Measurements from ENCODE around the gene IMMP2L. TPM values are rescaled to one million over a fixed set of nuclear protein-coding genes. Genes with fewer than 3 reads are reported as not detected.
A peak's percentile ranks its signal among the peaks of the same experiment; 100 is the strongest.

The IMMP2L gene
- total and polyA plus RNA-seq, 2 donors (not counting 3 experiments of a cell fraction or from before 2014, with no cell fraction given), result 9.9 to 11.8 TPM

GRCh38 chr7:111029574-111030251, 532.6 kb downstream of the IMMP2L start:
- intact Hi-C loops (cut with micrococcal nuclease) (loop anchor here (2.0 kb wide), 2 partner anchors 59 to 105 kb away; no protein-coding TSS in a partner anchor), dilution Hi-C loops (cut with MboI; ENCODE audit: extremely low pct_ligation_motif_present, low sequenced_read_pairs) (no loop called here)
- H4K20me1 ChIP-seq (replicated peaks; ENCODE audit: control insufficient read depth, extremely low read depth, insufficient read depth, low read length), result no peaks in the 10 kb centered on the region
- peak overlapping the region; percentile 54 for H3K9ac ChIP-seq (replicated peaks; ENCODE audit: extremely low read depth, insufficient read depth, low read length)
- H3K9me3 ChIP-seq (replicated peaks; ENCODE audit: control insufficient read depth, insufficient read depth, low read length), result no peaks in the 10 kb centered on the region
- peak overlapping the region; percentile 91 for H3K4me2 ChIP-seq (ENCODE audit: insufficient read depth, low read length)
- no peaks in the 10 kb centered on the region for H3K27me3 ChIP-seq (ENCODE audit: control insufficient read depth in 2 of 2, insufficient read depth in 2 of 2, low read length in 2 of 2)
- ChIA-PET CTCF (interaction anchor here (0.6 to 2.1 kb wide), 4 partner anchors 13 to 69 kb away, joined by 3 to 5 read pairs (median 4); no protein-coding TSS in a partner anchor), POLR2A (no interaction called here)
- peak overlapping the region; percentile 86 for H3K27ac ChIP-seq (ENCODE audit: insufficient read depth, low read depth, low read length)
- TF ChIP-seq MAX (IDR thresholded peaks at IDR 0.05; ENCODE audit: insufficient read depth, insufficient read length), result no peak
- TF ChIP-seq JUN (IDR thresholded peaks at IDR 0.05; ENCODE audit: borderline replicate concordance, insufficient read depth, insufficient read length, low read depth), result peak; percentile 36
- peak; percentile 45 for TF ChIP-seq FOS (IDR thresholded peaks at IDR 0.05; ENCODE audit: borderline replicate concordance, insufficient read depth, low read length)
- TF ChIP-seq GATA2 (IDR thresholded peaks at IDR 0.05; ENCODE audit: insufficient read depth, insufficient read length, low read depth, low read length), result peak; percentile 34
- peak overlapping the region; percentile 86 for H2AFZ ChIP-seq (ENCODE audit: low read depth, low read length)
- TSS peak; percentile 96 for BruUV-seq (replicated peaks)
- no peaks in the 10 kb centered on the region for H3K36me3 ChIP-seq (ENCODE audit: control insufficient read depth in 2 of 2, extremely low read depth in 1 of 2, insufficient read depth in 2 of 2, low read length in 2 of 2)
- H3K79me2 ChIP-seq (ENCODE audit: control insufficient read depth, insufficient read depth, low read length), result no peaks in the 10 kb centered on the region
- no peaks in the 10 kb centered on the region for H3K9me1 ChIP-seq (replicated peaks; ENCODE audit: control insufficient read depth, extremely low read depth, insufficient read depth, low read length)
- FAIRE-seq (peak; percentile 80), DNase-seq (ENCODE audit: low read depth, low spot score) (peak; percentile 71)
- H3K4me1 ChIP-seq (ENCODE audit: control insufficient read depth, extremely low read depth, insufficient read depth, low read length), result peaks cover 21% of the 10 kb centered on the region
- peak overlapping the region in 1 of 3 experiments; percentile 36 for H3K4me3 ChIP-seq (replicated peaks in 1 of 3; ENCODE audit: insufficient read depth in 1 of 3, low read depth in 1 of 3, low read length in 3 of 3)

- intact Hi-C loops (cut with micrococcal nuclease), result loop anchor here (2.0 kb wide), 1 partner anchor 104 kb away; no protein-coding TSS in a partner anchor
- Histone ChIP-seq H4K20me1 (replicated peaks; ENCODE audit: control insufficient read depth, extremely low read depth, insufficient read depth, low read length) (no peaks in the 10 kb centered on the region), H3K27ac (ENCODE audit: insufficient read depth, low read depth, low read length) (peak overlapping the region; percentile 86), H3K4me1 (ENCODE audit: control insufficient read depth, extremely low read depth, insufficient read depth, low read length) (peaks cover 21% of the 10 kb centered on the region), H3K9me1 (replicated peaks; ENCODE audit: control insufficient read depth, extremely low read depth, insufficient read depth, low read length) (no peaks in the 10 kb centered on the region), H3K9me3 (replicated peaks; ENCODE audit: control insufficient read depth, insufficient read depth, low read length) (no peaks in the 10 kb centered on the region), H3K4me3 (replicated peaks in 1 of 3; ENCODE audit: insufficient read depth in 1 of 3, low read depth in 1 of 3, low read length in 3 of 3) (no peak overlapping the region), H3K27me3 (ENCODE audit: control insufficient read depth in 2 of 2, insufficient read depth in 2 of 2, low read length in 2 of 2) (no peaks in the 10 kb centered on the region), H3K4me2 (ENCODE audit: insufficient read depth, low read length) (peak overlapping the region; percentile 91), H3K9ac (replicated peaks; ENCODE audit: extremely low read depth, insufficient read depth, low read length) (no peak overlapping the region), H2AFZ (ENCODE audit: low read depth, low read length) (no peak overlapping the region), H3K36me3 (ENCODE audit: control insufficient read depth in 2 of 2, extremely low read depth in 1 of 2, insufficient read depth in 2 of 2, low read length in 2 of 2) (no peaks in the 10 kb centered on the region), H3K79me2 (ENCODE audit: control insufficient read depth, insufficient read depth, low read length) (no peaks in the 10 kb centered on the region)
- CTCF ChIA-PET, result interaction anchor here (0.9 to 1.8 kb wide), 2 partner anchors 23 to 70 kb away, joined by 4 to 5 read pairs; no protein-coding TSS in a partner anchor
- POLR2A ChIA-PET, result no interaction called here
- DNase-seq (ENCODE audit: low read depth, low spot score) (no peak), FAIRE-seq (no peak)
- BruUV-seq (replicated peaks), result no TSS peak
- TF ChIP-seq EZH2 (IDR thresholded peaks at IDR 0.05; ENCODE audit: borderline replicate concordance, low read depth, low read length, severe bottlenecking), result no peak
- no peak for TF ChIP-seq GATA2 (IDR thresholded peaks at IDR 0.05; ENCODE audit: insufficient read depth, insufficient read length, low read depth, low read length)
- no peak for TF ChIP-seq CTCF (IDR thresholded peaks at IDR 0.05; ENCODE audit: extremely low read depth in 1 of 2, insufficient read depth in 1 of 2, low read depth in 1 of 2, low read length in 2 of 2)
- no peak for TF ChIP-seq MYC (IDR thresholded peaks at IDR 0.05; ENCODE audit: low read depth, low read length)
- no peak for TF ChIP-seq FOS (IDR thresholded peaks at IDR 0.05; ENCODE audit: borderline replicate concordance, insufficient read depth, low read length)
- TF ChIP-seq POLR2AphosphoS5 (IDR thresholded peaks at IDR 0.05; ENCODE audit: insufficient read depth, low read depth, low read length), result no peak
- no peak for TF ChIP-seq POLR2A (IDR thresholded peaks at IDR 0.05; ENCODE audit: low read depth, low read length)
- no peak for TF ChIP-seq MAX (IDR thresholded peaks at IDR 0.05; ENCODE audit: insufficient read depth, insufficient read length)
- TF ChIP-seq JUN (IDR thresholded peaks at IDR 0.05; ENCODE audit: borderline replicate concordance, insufficient read depth, insufficient read length, low read depth), result no peak
- dilution Hi-C loops (cut with MboI; ENCODE audit: extremely low pct_ligation_motif_present, low sequenced_read_pairs), result no loop called here
Measured at GRCh38 chr7:111029141-111029572, 533.1 kb downstream of the IMMP2L start.
